Astrocyte (in vitro differentiated cells and primary cell): ENCODE data around the gene B3GNT5. TPM values are rescaled to one million over a fixed set of nuclear protein-coding genes. Genes with fewer than 3 reads are reported as not detected.
"Not testable (repeated sequence)": the region's sequence is repeated elsewhere in the genome, so short reads cannot be mapped to it uniquely, and the experiment has no call there.

ENCODE experiments used
- DNase-seq: peaks from one replicate; pipeline ENCODE4 v3.0.0-alpha.2; 2010; ENCODE audit warnings: low read depth
- FAIRE-seq: peaks from 2 replicates; lab custom pipeline; 2011; peaks lifted over from hg19 to GRCh38; lab: Jason Lieb, UNC
- H2AFZ ChIP-seq: 2 replicates; pipeline ENCODE4 v1.6.0; 2012; ENCODE audit warnings: low read depth, low read length, inconsistent platforms
- H3K27ac ChIP-seq: 2 replicates; pipeline ENCODE4 v1.5.1; 2011; ENCODE audit warnings: low read depth, low read length, inconsistent platforms
- H3K27me3 ChIP-seq: 2 replicates; pipeline ENCODE4 v1.6.0; 2011; ENCODE audit warnings: low read length, inconsistent platforms; ENCODE audit not compliant: insufficient read depth
- H3K36me3 ChIP-seq: 2 replicates; pipeline ENCODE4 v1.5.1; 2011; ENCODE audit warnings: low read length, inconsistent platforms; ENCODE audit not compliant: insufficient read depth
- H3K4me1 ChIP-seq: 2 replicates; pipeline ENCODE4 v1.5.1; 2011; ENCODE audit warnings: low read length, inconsistent platforms; ENCODE audit not compliant: insufficient read depth
- H3K4me2 ChIP-seq: 2 replicates; pipeline ENCODE4 v1.6.0; 2012; ENCODE audit warnings: low read length, inconsistent platforms
- H3K4me3 ChIP-seq: 2 replicates; pipeline ENCODE4 v1.5.1; 2011; ENCODE audit warnings: low read depth, mild to moderate bottlenecking, low read length, inconsistent platforms; ENCODE audit not compliant: insufficient read depth
- H3K79me2 ChIP-seq: 2 replicates; pipeline ENCODE4 v1.6.0; 2012; ENCODE audit warnings: mild to moderate bottlenecking, low read length, inconsistent platforms; ENCODE audit not compliant: insufficient read depth
- H3K9ac ChIP-seq: 2 replicates; pipeline ENCODE4 v1.6.0; 2012; ENCODE audit warnings: mild to moderate bottlenecking, low read length, inconsistent platforms
- H3K9me3 ChIP-seq: 2 replicates; pipeline ENCODE4 v1.5.1; 2012; ENCODE audit warnings: low read depth, mild to moderate bottlenecking, low read length, inconsistent platforms; ENCODE audit not compliant: insufficient read depth
- H4K20me1 ChIP-seq: 2 replicates; pipeline ENCODE4 v1.6.0; 2012; ENCODE audit warnings: low read length, inconsistent platforms; ENCODE audit not compliant: insufficient read depth
- H3K27ac Mint-ChIP-seq: one replicate; pipeline ENCODE4 v1.8.0; 2021; ENCODE audit warnings: mild to moderate bottlenecking, mixed read lengths; ENCODE audit not compliant: unreplicated experiment
- H3K27me3 Mint-ChIP-seq: one replicate; pipeline ENCODE4 v1.8.0; 2021; ENCODE audit warnings: low read depth, mixed read lengths; ENCODE audit not compliant: unreplicated experiment
- H3K36me3 Mint-ChIP-seq: one replicate; pipeline ENCODE4 v1.8.0; 2021; ENCODE audit warnings: low read depth, mixed read lengths; ENCODE audit not compliant: unreplicated experiment
- H3K4me1 Mint-ChIP-seq: one replicate; pipeline ENCODE4 v1.8.0; 2021; ENCODE audit warnings: low read depth, mixed read lengths; ENCODE audit not compliant: unreplicated experiment
- H3K4me3 Mint-ChIP-seq: one replicate; pipeline ENCODE4 v1.8.0; 2021; ENCODE audit warnings: mild to moderate bottlenecking, moderate library complexity, mixed read lengths; ENCODE audit not compliant: unreplicated experiment
- H3K9me3 Mint-ChIP-seq: one replicate; pipeline ENCODE4 v1.8.0; 2021; ENCODE audit warnings: mild to moderate bottlenecking, mixed read lengths; ENCODE audit not compliant: unreplicated experiment
- CTCF ChIP-seq: IDR thresholded peaks from 2 replicates; pipeline ENCODE4 v1.5.1; 2011; ENCODE audit warnings: low read depth, mild to moderate bottlenecking, inconsistent platforms, low read length, moderate library complexity; ENCODE audit not compliant: insufficient read depth
- EZH2 ChIP-seq: IDR thresholded peaks from 2 replicates; pipeline ENCODE4 v1.6.1; 2012; ENCODE audit warnings: mild to moderate bottlenecking, low read length, inconsistent platforms; ENCODE audit not compliant: insufficient read depth
- total RNA-seq: library from RNA; stranded (reverse); gene quantifications from 2 replicates; pipeline ENCODE4 v1.2.1, GENCODE V29; 2021

Gene B3GNT5
- total RNA-seq, 1 donor from 2014 or later: 15.8 TPM

GRCh38 chr3:183226333-183226890, 26.6 kb upstream of the B3GNT5 start:
- no peak overlapping the region for H3K27ac Mint-ChIP-seq
- Histone ChIP-seq H3K79me2 (no peaks in the 10 kb centered on the region), H2AFZ (no peak overlapping the region), H3K27me3 (no peaks in the 10 kb centered on the region), H4K20me1 (no peaks in the 10 kb centered on the region), H3K36me3 (no peaks in the 10 kb centered on the region), H3K4me2 (no peak overlapping the region), H3K4me1 (no peaks in the 10 kb centered on the region), H3K4me3 (no peak overlapping the region), H3K9ac (no peak overlapping the region), H3K9me3 (no peaks in the 10 kb centered on the region), H3K27ac (no peak overlapping the region)
- no peak overlapping the region for H3K4me3 Mint-ChIP-seq
- H3K4me1 Mint-ChIP-seq: no peaks in the 10 kb centered on the region
- TF ChIP-seq CTCF (no peak), EZH2 (no peak)
- H3K9me3 Mint-ChIP-seq: peaks cover 3% of the 10 kb centered on the region
- peaks cover 12% of the 10 kb centered on the region for H3K27me3 Mint-ChIP-seq
- FAIRE-seq: no peak
- no peaks in the 10 kb centered on the region for H3K36me3 Mint-ChIP-seq
- DNase-seq: no peak

GRCh38 chr3:183227586-183227985, 25.5 kb upstream of the B3GNT5 start:
- Histone ChIP-seq H3K4me2 (no peak overlapping the region), H3K27me3 (no peaks in the 10 kb centered on the region), H2AFZ (no peak overlapping the region), H3K36me3 (no peaks in the 10 kb centered on the region), H3K9ac (no peak overlapping the region), H3K4me1 (no peaks in the 10 kb centered on the region), H3K79me2 (no peaks in the 10 kb centered on the region), H3K27ac (no peak overlapping the region), H3K4me3 (no peak overlapping the region), H3K9me3 (no peaks in the 10 kb centered on the region), H4K20me1 (no peaks in the 10 kb centered on the region)
- TF ChIP-seq EZH2: no peak
- no peak for TF ChIP-seq CTCF
- peaks cover 3% of the 10 kb centered on the region for H3K9me3 Mint-ChIP-seq
- no peaks in the 10 kb centered on the region for H3K36me3 Mint-ChIP-seq
- no peaks in the 10 kb centered on the region for H3K4me1 Mint-ChIP-seq
- DNase-seq (no peak), FAIRE-seq (no peak)
- H3K27me3 Mint-ChIP-seq: peaks cover 12% of the 10 kb centered on the region
- no peak overlapping the region for H3K4me3 Mint-ChIP-seq
- H3K27ac Mint-ChIP-seq: no peak overlapping the region

- no peaks in the 10 kb centered on the region for H3K79me2 ChIP-seq
- no peaks in the 10 kb centered on the region for H3K9me3 ChIP-seq
- H3K27me3 Mint-ChIP-seq: peaks cover 7% of the 10 kb centered on the region
- no peaks in the 10 kb centered on the region for H3K36me3 Mint-ChIP-seq
- H3K4me3 ChIP-seq: no peak overlapping the region
- H3K27me3 ChIP-seq: no peaks in the 10 kb centered on the region
- H3K4me1 ChIP-seq: no peaks in the 10 kb centered on the region
- H3K36me3 ChIP-seq: no peaks in the 10 kb centered on the region
- H3K9me3 Mint-ChIP-seq: peaks cover 3% of the 10 kb centered on the region
- no peak overlapping the region for H2AFZ ChIP-seq
- no peak overlapping the region for H3K4me3 Mint-ChIP-seq
- H3K9ac ChIP-seq: no peak overlapping the region
- no peak for TF ChIP-seq EZH2
- TF ChIP-seq CTCF: no peak
- no peaks in the 10 kb centered on the region for H4K20me1 ChIP-seq
- FAIRE-seq: no peak
- no peak overlapping the region for H3K27ac ChIP-seq
- H3K27ac Mint-ChIP-seq: no peak overlapping the region
- H3K4me2 ChIP-seq: no peak overlapping the region
- no peaks in the 10 kb centered on the region for H3K4me1 Mint-ChIP-seq
- no peak for DNase-seq
These were observed 23.9 kb upstream of the B3GNT5 start for GRCh38 chr3:183229178-183229577.

- not testable (repeated sequence) for H2AFZ ChIP-seq, H3K4me1 ChIP-seq, FAIRE-seq, H3K79me2 ChIP-seq, H3K27ac Mint-ChIP-seq, H3K27me3 ChIP-seq, H3K4me1 Mint-ChIP-seq, H3K36me3 ChIP-seq, H3K4me3 Mint-ChIP-seq, H3K36me3 Mint-ChIP-seq, H3K9ac ChIP-seq, H3K27me3 Mint-ChIP-seq, H3K4me3 ChIP-seq, H3K9me3 ChIP-seq, H3K4me2 ChIP-seq, DNase-seq, H4K20me1 ChIP-seq, H3K27ac ChIP-seq, H3K9me3 Mint-ChIP-seq
These were observed 22.8 kb upstream of the B3GNT5 start for GRCh38 chr3:183230251-183230650.
